Liver (tissue), 9 donors: ENCODE results near the gene BPIFB1. TPM values are rescaled to one million over a fixed set of nuclear protein-coding genes. Genes with fewer than 3 reads are reported as not detected.

Source experiments
- DNase-seq: peaks from one replicate; pipeline ENCODE4 v3.0.0-alpha.2; 2017; ENCODE audit warnings: low spot score
- H3K27ac ChIP-seq, 2 donors: one replicate each; pipeline ENCODE4 v1.7.0; 2013; ENCODE audit warnings: inconsistent platforms in 2 of 2, low read length in 2 of 2, control low read depth in 1 of 2, low read depth in 1 of 2, mild to moderate bottlenecking in 1 of 2
- H3K27me3 ChIP-seq, 4 donors: one replicate each; pipeline versions ENCODE4 v1.6.1 to v1.7.0; 2013; ENCODE audit warnings: low read length in 3 of 4, inconsistent platforms in 1 of 4, mild to moderate bottlenecking in 1 of 4, moderate library complexity in 1 of 4; ENCODE audit not compliant: control insufficient read depth in 4 of 4, insufficient read depth in 4 of 4
- H3K36me3 ChIP-seq, 4 donors: one replicate each; pipeline versions ENCODE4 v1.6.1 to v1.7.0; 2013; ENCODE audit warnings: low read length in 3 of 4, mild to moderate bottlenecking in 3 of 4, low read depth in 1 of 4, moderate library complexity in 1 of 4; ENCODE audit not compliant: control insufficient read depth in 4 of 4, insufficient read depth in 3 of 4
- H3K4me1 ChIP-seq, 4 donors: one replicate each; pipeline versions ENCODE4 v1.6.1 to v1.7.0; 2013; ENCODE audit warnings: low read length in 3 of 4, mild to moderate bottlenecking in 3 of 4, moderate library complexity in 1 of 4; ENCODE audit not compliant: control insufficient read depth in 4 of 4, insufficient read depth in 4 of 4
- H3K4me3 ChIP-seq, 3 donors: one replicate each; pipeline versions ENCODE4 v1.6.1 to v1.7.0; 2013; ENCODE audit warnings: low read length in 3 of 3, control low read depth in 1 of 3, low read depth in 1 of 3, mild to moderate bottlenecking in 1 of 3
- H3K9ac ChIP-seq, 2 donors: one replicate each; pipeline ENCODE4 v1.7.0; 2013; ENCODE audit warnings: low read length in 2 of 2, mild to moderate bottlenecking in 2 of 2, moderate library complexity in 2 of 2, control low read depth in 1 of 2, low read depth in 1 of 2
- H3K9me3 ChIP-seq, 4 donors: one replicate each; pipeline versions ENCODE4 v1.6.1 to v1.7.0; 2013; ENCODE audit warnings: low read length in 3 of 4; ENCODE audit not compliant: control insufficient read depth in 4 of 4
- EGR1 ChIP-seq, 2 donors: IDR thresholded peaks; 2 replicates each; pipeline ENCODE4 v1.6.1; 2016 to 2018; ENCODE audit warnings: antibody characterized with exemption in 2 of 2, low read depth in 2 of 2
- FOXA2 ChIP-seq: IDR thresholded peaks from 2 replicates; pipeline ENCODE4 v1.6.1; 2016; ENCODE audit warnings: antibody characterized with exemption
- GABPA ChIP-seq, 2 donors: IDR thresholded peaks in 1 of 2; conservative IDR thresholded peaks in 1 of 2; 2 replicates each; pipeline ENCODE4 v1.6.1; 2016; ENCODE audit warnings: antibody characterized with exemption in 2 of 2, mild to moderate bottlenecking in 1 of 2, moderate library complexity in 1 of 2
- HNF4A ChIP-seq, 2 donors: conservative IDR thresholded peaks; 2 replicates each; pipeline ENCODE4 v1.6.1; 2016; ENCODE audit warnings: antibody characterized with exemption in 2 of 2, mild to moderate bottlenecking in 2 of 2
- HNF4G ChIP-seq: IDR thresholded peaks from 2 replicates; pipeline ENCODE4 v1.6.1; 2016; ENCODE audit warnings: antibody characterized with exemption
- NR2F2 ChIP-seq: IDR thresholded peaks from 2 replicates; pipeline ENCODE4 v1.6.1; 2016; ENCODE audit warnings: antibody characterized with exemption
- RAD21 ChIP-seq, 2 donors: IDR thresholded peaks; 2 replicates each; pipeline ENCODE4 v1.6.1; 2016; ENCODE audit warnings: antibody characterized with exemption in 2 of 2, mild to moderate bottlenecking in 2 of 2
- REST ChIP-seq: IDR thresholded peaks from 2 replicates; pipeline ENCODE4 v1.6.1; 2016; ENCODE audit warnings: antibody characterized with exemption, mild to moderate bottlenecking
- RXRA ChIP-seq, 2 donors: IDR thresholded peaks; 2 replicates each; pipeline ENCODE4 v1.6.1; 2017 to 2018; ENCODE audit warnings: antibody characterized with exemption in 2 of 2, mild to moderate bottlenecking in 1 of 2
- SP1 ChIP-seq: IDR thresholded peaks from 2 replicates; pipeline ENCODE4 v1.6.1; 2018; ENCODE audit warnings: antibody characterized with exemption, mild to moderate bottlenecking
- TAF1 ChIP-seq: conservative IDR thresholded peaks from 2 replicates; pipeline ENCODE4 v1.6.1; 2016; ENCODE audit warnings: antibody characterized with exemption, mild to moderate bottlenecking
- YY1 ChIP-seq: IDR thresholded peaks from 2 replicates; pipeline ENCODE4 v1.6.1; 2016; ENCODE audit warnings: antibody characterized with exemption, mild to moderate bottlenecking
- WGBS: extraction: QIAGEN DNeasy Blood & Tissue Kit; methylation state at CpG from one replicate; pipeline ENCODE4 v1.1.7; 2013; 5-methylcytosine and 5-hydroxymethylcytosine counted together
- polyA plus RNA-seq, 2 donors: library from polyadenylated mRNA; stranded (reverse) in 1 of 2; unstranded in 1 of 2; fragments of 200-250 nt in 1 of 2; fragments of >200 nt in 1 of 2; fragmentation: Nextera tagmentation in 1 of 2; extraction: Ambion mirVana in 1 of 2; gene quantifications; one replicate each; pipeline versions ENCODE4 v1.2.1 to v1.2.3, GENCODE V29; 2013 to 2015
- total RNA-seq, 2 donors: library from RNA; depleted of rRNA; stranded (reverse); fragments of >200 nt; gene quantifications; one replicate each; pipeline ENCODE4 v1.2.3, GENCODE V29; 2014
- TF ChIP-seq, protein P1 (sequence below): fragments of 150-350 bp; IDR thresholded peaks from 2 replicates; pipeline ENCODE4 v1.5.1; 2017; ENCODE audit warnings: improper control_type of control experiment, low read depth, low read length; ENCODE audit not compliant: missing input control
- donor health status: healthy.
- donor health status: healthy.
- donor health status: healthy.
- donor health status: healthy.
- donor health status: healthy.

The BPIFB1 gene
- total and polyA plus RNA-seq, 4 donors = 0.08 to 0.13 TPM; not detected in 2

DNA sequence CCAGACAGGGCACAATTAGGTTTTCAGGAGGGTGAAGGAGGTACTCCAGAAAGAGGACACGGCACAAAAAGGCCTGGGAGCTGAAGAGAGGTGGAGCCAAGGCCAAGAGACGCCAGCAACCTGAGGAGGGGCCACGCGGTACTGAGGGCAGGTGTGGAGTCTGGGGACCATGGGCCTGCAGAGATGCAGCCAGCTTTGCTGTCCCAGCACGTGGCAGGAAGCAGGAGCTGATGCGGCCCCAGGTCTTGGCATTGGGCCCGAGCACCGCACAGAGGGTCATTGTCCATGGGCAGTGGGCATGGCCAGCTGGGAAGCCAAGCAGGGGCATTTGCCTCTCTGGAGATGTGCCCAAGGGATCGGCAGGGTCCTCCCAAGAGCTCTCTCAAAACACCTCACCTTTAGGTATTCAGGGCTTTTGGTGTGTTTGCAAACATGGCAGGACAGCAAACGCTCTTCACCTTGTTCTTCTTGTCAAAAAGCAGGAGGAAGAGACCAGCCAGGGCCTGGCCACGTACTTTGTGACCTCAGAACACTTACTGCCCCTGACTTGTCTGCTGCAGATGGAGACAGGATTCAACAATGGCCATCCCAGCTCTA lies 1.4 kb upstream of the BPIFB1 start:
- H3K9ac ChIP-seq = no peak overlapping the region
- no peaks in the 10 kb centered on the region for H3K9me3 ChIP-seq
- DNase-seq = no peak
- 72% methylated on average over 11 of the region's 11 CpGs for WGBS
- TF ChIP-seq HNF4G (no peak), FOXA2 (no peak), REST (no peak)
- no peak overlapping the region for H3K27ac ChIP-seq
- H3K4me1 ChIP-seq = no peaks in the 10 kb centered on the region
- H3K4me3 ChIP-seq = no peak overlapping the region
- peaks cover 0 to 6% (median under 1%) of the 10 kb centered on the region in 4 donors for H3K27me3 ChIP-seq
- no peaks in the 10 kb centered on the region for H3K36me3 ChIP-seq

- Histone ChIP-seq H3K9ac (no peak overlapping the region), H3K27me3 (peaks cover 0 to 8% (median under 1%) of the 10 kb centered on the region in 4 donors), H3K4me1 (no peaks in the 10 kb centered on the region), H3K4me3 (no peak overlapping the region), H3K27ac (no peak overlapping the region), H3K36me3 (no peaks in the 10 kb centered on the region), H3K9me3 (no peaks in the 10 kb centered on the region)
- 88% methylated on average over 8 of the region's 8 CpGs for WGBS
- no peak for DNase-seq
- TF ChIP-seq, protein P1, sequence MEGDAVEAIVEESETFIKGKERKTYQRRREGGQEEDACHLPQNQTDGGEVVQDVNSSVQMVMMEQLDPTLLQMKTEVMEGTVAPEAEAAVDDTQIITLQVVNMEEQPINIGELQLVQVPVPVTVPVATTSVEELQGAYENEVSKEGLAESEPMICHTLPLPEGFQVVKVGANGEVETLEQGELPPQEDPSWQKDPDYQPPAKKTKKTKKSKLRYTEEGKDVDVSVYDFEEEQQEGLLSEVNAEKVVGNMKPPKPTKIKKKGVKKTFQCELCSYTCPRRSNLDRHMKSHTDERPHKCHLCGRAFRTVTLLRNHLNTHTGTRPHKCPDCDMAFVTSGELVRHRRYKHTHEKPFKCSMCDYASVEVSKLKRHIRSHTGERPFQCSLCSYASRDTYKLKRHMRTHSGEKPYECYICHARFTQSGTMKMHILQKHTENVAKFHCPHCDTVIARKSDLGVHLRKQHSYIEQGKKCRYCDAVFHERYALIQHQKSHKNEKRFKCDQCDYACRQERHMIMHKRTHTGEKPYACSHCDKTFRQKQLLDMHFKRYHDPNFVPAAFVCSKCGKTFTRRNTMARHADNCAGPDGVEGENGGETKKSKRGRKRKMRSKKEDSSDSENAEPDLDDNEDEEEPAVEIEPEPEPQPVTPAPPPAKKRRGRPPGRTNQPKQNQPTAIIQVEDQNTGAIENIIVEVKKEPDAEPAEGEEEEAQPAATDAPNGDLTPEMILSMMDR = no peak
- TF ChIP-seq TAF1 (no peak), SP1 (no peak), YY1 (no peak)
These were observed 649 bp upstream of the BPIFB1 start for GRCh38 chr20:33282196-33282934.

- peaks cover 0 to 8% (median under 1%) of the 10 kb centered on the region in 4 donors for H3K27me3 ChIP-seq
- no peak overlapping the region for H3K4me3 ChIP-seq
- H3K36me3 ChIP-seq = no peaks in the 10 kb centered on the region
- 82% methylated on average over 4 of the region's 4 CpGs for WGBS
- H3K9me3 ChIP-seq = no peaks in the 10 kb centered on the region
- no peak overlapping the region for H3K27ac ChIP-seq
- DNase-seq = no peak
- no peaks in the 10 kb centered on the region for H3K4me1 ChIP-seq
- H3K9ac ChIP-seq = no peak overlapping the region
- no peak for TF ChIP-seq EGR1 (IDR thresholded peaks at IDR 0.05; ENCODE audit: low read depth in 2 of 2)
- TF ChIP-seq TAF1 = no peak
- TF ChIP-seq HNF4A (conservative IDR thresholded peaks at IDR 0.05) = no peak
- TF ChIP-seq RXRA (IDR thresholded peaks at IDR 0.05) = no peak
- TF ChIP-seq RAD21 (IDR thresholded peaks at IDR 0.05) = no peak
- TF ChIP-seq SP1 = no peak
- no peak for TF ChIP-seq GABPA (IDR thresholded peaks at IDR 0.05 in 1 of 2, conservative IDR thresholded peaks at IDR 0.05 in 1 of 2)
- no peak for TF ChIP-seq NR2F2
- TF ChIP-seq REST = no peak
These were observed 1.3 kb downstream of the BPIFB1 start for GRCh38 chr20:33284284-33284683.
